A204.1 (cell line): Measurements from ENCODE around the gene GLB1L2.

Experiments
- FAIRE-seq: peaks from 2 replicates; lab custom pipeline; 2012; peaks lifted over from hg19 to GRCh38; lab: Jason Lieb, UNC

GLB1L2 gene

GRCh38 chr11:134406264-134407185 is 74.7 kb downstream of the GLB1L2 start:
- FAIRE-seq, result no peak

- FAIRE-seq, result no peak
These were observed 75.6 kb downstream of the GLB1L2 start for GRCh38 chr11:134407321-134407828.

- FAIRE-seq, result no peak
These were observed 76.1 kb downstream of the GLB1L2 start for GRCh38 chr11:134407923-134408322.

- no peak for FAIRE-seq
These were observed 78.0 kb downstream of the GLB1L2 start for GRCh38 chr11:134409552-134410429.

DNA sequence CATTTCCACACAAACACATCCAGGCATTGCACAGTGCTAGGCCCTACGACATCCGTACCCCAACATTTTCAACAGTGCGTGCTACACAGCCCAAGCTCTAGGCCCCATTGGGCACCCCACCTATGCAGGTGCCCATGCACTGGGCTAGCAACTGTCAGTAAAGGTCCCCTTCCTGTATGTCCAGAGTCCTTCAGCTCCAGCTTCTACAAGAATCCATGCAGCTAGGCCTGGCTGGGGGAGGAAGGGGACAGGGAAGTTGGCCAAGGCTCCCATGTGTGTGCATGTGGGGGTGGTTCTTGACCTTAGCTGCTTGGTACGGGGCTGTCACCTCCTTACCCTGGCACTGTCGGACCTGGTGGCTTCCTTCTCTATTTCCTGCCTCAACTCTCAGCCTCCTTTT is 79.0 kb downstream of the GLB1L2 start:
- no peak for FAIRE-seq

GRCh38 chr11:134412203-134413042 is 80.6 kb downstream of the GLB1L2 start, which contains the start of gene B3GAT1:
Gene B3GAT1, minus strand, starts transcription at chr11:134412242. Its CDS starts 24,583 bp downstream, at chr11:134387659.
- FAIRE-seq, result no peak

DNA sequence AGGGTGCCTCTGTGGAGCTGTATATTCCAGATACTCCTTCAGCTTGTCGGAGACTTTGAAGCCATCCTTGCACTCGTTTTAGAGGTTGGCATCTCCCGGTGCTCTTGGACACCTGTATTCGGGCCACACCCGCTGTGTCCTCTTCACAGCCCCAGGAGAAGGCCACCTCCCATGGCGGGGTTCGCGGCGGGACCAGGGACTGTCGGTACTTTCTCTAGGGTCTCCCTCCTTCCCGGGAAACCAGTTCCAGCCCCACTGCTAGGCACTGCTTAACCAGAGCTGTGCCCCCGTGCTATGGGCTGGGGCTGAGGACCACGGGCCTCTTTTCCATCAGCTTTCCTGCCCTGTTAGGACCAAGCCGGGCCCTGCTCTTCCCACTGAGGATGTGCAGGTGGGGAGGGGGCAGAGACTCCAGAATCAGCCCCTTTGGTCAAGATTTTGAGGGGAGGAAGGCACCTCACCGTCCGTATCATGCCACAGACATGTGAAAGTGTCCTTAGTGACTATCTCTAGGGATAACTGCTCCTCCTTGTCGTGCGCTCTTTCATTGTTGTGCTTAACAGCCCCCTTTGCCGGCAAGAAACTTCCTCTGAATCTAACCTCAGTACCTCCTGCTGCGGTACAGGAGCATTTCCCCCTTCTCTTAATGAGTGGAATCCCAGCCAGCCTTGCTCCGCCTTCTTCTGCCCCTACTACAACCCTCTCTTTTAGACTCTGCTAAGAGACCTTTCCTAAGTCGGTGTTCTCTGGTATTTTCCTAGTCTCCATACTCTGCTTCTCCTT is 81.4 kb downstream of the GLB1L2 start:
- FAIRE-seq, result no peak

GRCh38 chr11:134413826-134414731 is 82.3 kb downstream of the GLB1L2 start:
- FAIRE-seq, result no peak

DNA sequence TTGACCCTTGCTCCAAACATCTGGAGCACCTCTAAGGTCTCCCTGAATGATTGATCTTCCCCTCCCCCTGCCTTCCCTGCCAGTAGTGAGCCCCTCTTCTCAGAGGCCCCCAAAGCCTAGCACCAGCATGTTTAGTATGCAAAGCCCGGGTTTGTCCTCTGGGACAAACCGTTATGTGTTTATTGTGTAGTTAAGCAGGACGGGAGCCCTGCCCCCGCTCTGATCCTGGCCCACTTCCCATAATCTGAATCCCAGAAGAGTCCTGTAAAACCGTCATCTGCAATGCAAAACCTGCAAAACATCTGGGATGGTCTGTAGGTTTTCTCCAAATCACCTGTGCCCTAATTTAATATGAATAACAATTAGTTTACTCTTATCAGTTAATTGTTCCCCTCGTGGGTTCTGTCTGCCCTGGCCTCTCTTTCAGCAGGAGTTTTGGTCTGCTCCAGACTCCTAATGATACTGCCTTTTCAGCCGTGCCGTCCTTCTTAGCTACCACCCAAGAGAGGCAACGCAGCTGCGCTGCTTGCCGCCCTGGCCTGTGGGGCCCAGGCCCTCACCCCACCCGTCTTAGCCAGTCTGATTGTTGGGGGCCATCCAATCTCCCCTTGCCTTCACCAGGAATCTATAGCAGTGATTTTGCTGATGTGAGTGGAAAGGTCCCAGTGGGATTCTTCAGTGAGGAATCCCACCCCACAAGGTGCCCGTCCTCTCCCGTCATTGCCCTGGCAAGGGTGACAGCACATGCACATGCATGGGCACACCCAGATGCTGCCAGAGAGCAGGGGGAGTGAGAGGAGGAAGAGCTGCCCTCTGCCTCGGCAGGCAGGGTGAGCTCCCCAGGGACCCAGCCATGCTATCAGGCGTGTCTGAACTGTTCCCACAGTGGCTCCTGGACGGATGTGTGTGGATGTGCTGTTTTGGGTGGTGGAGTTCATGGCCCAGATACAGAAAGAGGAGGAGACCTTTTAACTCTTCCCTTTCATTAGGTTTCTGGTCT is 83.3 kb downstream of the GLB1L2 start:
- no peak for FAIRE-seq

DNA sequence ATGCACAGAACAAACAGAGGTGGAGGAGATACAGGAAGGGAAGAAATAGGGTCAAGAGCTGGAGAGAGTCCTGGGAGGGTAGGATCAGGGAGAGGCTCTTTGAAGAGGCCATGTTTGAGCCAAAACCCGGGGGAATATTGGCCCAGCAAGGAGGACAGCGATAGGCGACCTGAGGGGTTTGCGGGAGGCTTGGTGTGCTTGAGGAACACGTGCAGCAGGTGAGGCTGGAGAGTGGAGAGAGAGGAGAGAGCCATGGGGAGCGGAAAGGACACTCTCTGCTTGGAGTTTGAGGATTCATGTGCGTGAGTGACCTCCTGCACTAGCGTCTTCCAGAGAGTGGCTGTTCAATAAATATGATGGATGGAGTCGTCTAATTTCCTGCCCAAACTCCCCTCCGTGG is 84.9 kb downstream of the GLB1L2 start:
- no peak for FAIRE-seq

- FAIRE-seq, result no peak
These were observed 86.4 kb downstream of the GLB1L2 start for GRCh38 chr11:134417871-134418840.

GRCh38 chr11:134423106-134423505 is 91.3 kb downstream of the GLB1L2 start:
- no peak for FAIRE-seq

DNA sequence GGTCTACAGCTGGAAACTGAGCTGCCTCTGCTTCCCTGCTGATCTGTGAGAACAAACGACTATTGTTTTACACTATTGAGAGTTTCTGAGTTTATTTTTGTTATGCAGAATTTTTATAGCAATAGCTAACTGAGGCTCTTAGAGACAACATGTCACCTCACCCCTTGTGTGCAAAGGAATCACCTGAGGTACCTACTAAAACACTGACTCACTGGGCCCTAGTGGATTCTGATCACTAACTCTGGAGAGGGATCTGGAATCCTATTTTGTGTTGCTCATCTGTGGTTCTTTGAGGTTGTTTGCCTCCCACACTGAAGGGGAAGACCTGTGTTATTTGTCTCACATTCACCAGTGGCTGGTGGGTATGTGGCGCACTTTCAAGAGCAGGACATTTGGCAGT is 93.6 kb downstream of the GLB1L2 start:
- no peak for FAIRE-seq
